Stimulated activated CD4-positive, alpha-beta T cell treated with anti-CD3 and anti-CD28 coated beads, Interleukin-15, amount 100 ng/mL, for 48 hours (primary cell): ENCODE data around the gene SLC29A3.

Source experiments
- DNase-seq, 2 donors: peaks; one replicate each; pipeline ENCODE4 v3.0.0-alpha.2; 2020; ENCODE audit warnings: low read depth in 2 of 2

SLC29A3 gene

GRCh38 chr10:71321386-71321785 is 2.3 kb downstream of the SLC29A3 start:
- no peak for DNase-seq

GRCh38 chr10:71323407-71323806 is 4.3 kb downstream of the SLC29A3 start:
- no peak for DNase-seq

DNA sequence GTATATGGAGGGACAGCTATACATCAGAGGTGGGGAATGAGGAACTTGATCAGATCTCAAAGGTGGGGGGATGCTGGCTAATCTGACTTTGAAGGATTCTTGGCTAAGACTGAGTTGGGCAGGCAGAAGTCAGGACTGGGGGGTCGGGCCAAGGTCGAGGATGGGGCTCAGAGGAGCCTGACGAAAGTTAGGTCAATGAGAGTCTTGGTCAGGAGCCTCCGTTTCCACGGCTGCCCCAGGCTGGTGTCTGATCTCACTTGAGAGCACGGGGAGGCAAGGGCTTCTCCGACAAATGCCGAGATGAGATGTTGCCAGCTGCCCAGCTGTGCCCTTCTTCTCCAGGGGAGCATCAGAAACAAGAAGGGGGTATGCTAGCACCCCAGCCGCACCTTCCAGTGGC is 5.7 kb downstream of the SLC29A3 start:
- no peak for DNase-seq

- no peak for DNase-seq
These were observed 6.2 kb downstream of the SLC29A3 start for GRCh38 chr10:71325267-71325666.

- DNase-seq, result no peak
These were observed 7.4 kb downstream of the SLC29A3 start for GRCh38 chr10:71326464-71326881.

GRCh38 chr10:71330789-71331404 is 11.8 kb downstream of the SLC29A3 start:
- DNase-seq, result no peak

DNA sequence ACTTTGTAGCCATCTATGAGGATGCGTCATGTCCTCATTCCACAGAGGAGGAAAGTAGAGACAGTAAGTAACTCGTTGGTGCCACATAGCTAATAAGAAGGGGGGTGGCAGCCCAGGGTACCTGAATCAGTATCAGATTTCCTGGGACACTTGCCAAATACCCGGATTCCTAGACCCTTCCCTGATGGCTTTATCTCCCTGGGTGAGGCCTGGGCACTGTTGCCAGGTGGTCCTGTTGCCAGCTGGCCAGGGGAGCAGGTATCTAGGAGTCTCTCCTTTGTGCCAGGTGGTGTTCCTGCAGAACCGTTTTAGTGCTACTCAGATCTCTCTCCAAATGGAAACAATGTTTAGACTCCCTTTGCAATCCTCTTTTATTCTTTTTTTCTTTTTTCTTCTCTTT is 12.7 kb downstream of the SLC29A3 start:
- no peak for DNase-seq

DNA sequence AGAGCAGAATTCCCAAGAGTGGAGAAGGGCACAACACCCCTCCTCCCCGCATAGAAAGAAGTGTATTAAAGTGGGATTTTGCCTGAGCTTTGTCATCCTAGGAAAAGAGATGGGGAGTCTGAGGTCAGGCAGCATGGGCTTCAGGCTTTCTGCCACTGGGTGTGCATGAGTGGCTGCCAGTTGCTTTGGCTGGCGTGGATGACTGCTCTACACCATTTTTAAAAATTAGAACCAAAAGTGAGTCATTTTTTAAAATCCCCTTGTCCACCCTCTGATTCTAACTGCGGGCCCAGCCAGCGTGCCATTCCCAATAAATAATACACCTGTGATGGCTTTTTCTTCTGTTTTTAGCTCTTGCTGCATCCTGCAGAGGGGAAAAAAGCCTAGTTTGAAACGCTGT is 13.4 kb downstream of the SLC29A3 start:
- no peak for DNase-seq

DNA sequence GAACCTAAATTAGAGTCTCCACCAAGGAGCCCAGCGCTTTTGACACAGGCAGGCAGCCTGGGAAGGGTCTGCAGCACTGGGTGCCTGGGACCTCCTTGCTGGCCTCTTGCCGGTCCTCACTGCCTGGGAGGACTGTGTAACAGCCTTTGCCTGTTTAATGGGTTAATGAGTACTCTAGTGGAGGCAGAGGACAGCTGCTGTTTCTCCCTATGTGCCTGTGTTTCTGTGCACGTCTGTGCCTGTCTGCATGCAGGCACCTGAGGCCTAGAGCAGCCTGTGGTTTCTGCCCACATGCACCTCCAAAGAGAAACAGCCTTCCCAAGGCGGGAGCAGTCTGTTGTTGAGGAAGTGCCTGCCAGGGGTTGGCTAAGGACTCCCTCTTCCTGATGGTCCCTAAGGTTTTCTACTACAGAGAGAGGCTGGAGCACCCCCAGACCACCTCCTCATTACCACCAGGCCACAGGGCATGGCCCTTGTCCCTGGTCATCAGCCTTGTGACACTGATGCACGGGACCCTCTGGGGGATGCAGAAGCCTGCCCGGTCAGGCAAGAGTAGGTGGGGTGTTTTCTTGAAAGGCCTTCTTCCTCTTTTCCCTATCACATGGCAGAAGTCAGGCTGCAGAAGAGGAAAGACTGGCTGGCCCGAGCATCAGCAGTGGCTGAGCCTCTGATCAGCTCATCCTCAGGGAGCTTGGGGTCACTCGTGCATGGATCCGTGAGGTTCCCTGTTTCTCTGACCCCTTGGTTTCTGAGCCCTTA is 14.2 kb downstream of the SLC29A3 start:
- DNase-seq, result no peak

DNA sequence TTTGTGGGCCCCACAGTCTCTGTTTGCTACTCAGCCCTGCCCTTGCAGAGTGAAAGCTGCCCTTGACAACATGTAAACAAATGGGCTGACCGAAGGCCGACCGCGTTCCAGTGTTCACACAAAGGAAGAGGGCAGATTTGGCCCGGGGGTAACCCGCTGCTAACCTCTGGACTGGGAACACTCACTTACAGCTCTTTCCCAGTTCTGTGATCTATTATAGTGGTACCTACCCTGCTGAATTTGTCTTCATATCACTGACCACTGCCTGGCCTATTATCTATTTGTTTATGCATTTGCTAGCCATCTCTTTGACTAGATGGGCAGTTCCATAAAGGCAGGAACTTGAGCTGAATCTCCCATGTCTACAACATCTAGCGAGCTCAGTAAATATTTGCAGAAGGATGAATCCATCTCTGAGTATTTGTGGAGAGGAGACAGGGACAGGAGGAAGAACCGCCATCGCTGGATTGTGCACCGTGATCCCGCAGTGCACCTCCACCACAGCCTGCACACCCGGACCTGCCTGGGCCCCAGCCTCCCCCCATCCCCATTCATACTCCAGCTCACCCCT is 15.2 kb downstream of the SLC29A3 start:
- no peak for DNase-seq

DNA sequence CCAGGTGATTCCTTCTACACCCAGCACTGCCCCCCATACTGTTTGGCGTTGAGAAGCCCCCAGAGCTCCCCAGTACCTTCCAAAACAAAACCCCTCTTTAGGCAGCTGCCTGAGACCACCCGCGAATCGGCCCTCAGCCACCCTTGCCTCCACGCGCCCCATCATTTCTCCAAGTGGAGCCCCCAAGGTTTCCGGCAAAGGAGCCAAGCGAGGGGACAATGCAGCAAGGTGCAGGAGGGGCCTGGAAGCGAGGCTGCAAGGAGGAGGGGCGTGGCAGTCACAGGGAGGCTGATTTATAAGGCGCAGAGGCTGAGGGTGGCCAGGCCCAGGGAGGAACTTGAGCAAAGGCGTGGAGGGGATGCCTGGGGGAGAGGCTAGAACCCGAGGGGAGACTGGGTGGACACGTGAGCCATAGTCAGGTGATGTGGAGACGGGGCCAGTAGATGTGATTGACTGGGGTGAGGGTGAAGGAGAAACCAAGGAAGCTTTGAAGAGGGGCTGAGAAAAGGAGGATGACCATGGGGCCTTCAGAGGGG is 16.2 kb downstream of the SLC29A3 start:
- DNase-seq, result no peak

DNA sequence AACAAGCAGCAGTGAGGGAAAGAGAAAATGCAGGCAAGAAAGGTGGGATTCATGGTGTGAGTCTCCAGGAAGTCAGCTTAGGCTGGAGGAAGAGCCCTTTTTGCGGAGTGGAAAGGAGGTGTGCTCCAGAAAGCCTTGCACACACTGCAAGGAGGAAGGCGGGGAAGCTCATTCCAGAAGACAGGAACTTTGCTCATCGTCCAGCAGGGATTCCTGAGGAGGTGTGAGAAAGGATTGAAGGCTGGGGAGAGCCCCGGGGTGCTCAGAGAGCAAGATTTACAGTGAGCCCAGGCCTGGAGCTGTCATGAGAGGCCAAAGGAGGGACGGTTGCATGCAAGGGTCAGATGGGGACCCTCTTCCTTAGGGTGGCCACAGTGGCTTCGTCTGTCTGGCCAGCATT is 17.6 kb downstream of the SLC29A3 start:
- no peak for DNase-seq

- DNase-seq, result no peak
These were observed 18.2 kb downstream of the SLC29A3 start for GRCh38 chr10:71337219-71337701.

- no peak for DNase-seq
These were observed 19.9 kb downstream of the SLC29A3 start for GRCh38 chr10:71338728-71339495.

DNA sequence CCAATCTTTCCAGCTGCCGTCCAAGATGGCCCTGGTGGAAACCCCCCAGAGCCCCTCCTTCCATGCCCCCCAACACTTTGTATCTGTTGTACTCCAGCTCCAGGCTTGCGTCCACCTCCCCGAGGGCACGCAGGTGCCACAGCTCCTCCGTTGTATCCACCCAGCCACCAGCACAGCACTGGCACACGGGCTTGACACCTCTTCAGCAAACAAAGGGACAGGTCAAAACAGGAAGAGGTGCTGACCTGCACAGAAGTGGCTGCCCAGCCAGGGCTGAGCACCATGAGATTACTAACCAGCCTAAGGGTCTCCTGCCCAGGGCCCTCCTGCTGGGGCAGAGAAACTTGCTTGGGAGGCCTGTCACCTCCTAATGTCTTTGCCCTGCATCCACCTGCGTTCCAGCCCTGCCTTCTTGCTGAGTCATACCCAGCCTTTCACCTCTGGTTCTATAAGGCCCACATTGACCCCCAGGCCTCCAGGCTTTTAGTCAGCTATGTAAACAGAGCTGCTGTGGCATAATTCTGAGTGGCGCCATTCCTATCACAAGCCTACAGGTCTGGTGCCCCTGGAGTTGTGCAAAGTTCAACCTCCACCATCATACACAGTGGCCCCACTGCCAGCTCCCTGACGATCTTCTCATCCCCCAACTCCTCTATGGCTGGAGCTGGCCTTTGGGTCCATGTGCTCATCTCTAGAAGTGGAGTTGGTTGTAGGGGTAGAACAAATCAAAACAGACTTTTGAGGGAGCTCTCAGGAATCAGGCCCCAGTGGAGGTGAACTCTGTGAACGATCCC is 20.9 kb downstream of the SLC29A3 start:
- no peak for DNase-seq

DNA sequence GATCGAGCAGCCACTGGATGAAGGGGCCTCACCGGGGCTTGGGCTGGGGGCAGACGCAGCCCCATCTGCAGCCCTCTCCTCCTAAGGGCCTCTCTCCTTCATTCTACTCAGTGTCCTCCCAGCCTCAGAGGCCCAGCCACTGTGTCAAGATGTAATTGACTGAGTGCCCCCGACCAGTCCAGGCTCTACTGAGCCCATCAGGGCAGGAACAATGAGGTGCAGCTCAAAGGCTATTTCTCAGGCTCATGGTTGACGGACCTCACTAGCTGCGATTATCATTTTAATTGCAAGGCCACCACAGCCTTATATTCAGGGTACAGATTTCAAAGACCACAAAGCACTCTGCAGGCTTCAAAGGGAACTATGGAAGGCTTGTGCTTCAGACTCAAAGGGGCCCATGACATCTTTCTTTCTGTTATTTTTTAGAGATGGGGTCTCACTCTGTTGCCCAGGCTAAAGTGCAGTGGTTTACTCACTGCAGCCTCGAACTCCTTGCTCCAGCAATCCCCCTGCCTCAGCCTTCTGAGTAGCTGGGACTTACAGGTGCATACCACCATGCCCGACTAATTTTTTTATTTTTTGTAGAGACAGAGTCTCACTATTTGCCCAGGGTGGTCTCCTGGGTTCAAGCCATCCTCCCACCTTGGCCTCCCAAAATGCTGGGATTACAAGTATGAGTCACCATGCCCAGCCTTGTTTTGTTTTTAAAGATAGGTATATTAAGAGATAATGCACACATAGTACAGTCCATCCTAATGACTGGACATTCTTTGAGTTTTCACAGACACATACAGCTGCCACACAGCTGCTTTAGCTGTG is 23.7 kb downstream of the SLC29A3 start:
- DNase-seq, result no peak

DNA sequence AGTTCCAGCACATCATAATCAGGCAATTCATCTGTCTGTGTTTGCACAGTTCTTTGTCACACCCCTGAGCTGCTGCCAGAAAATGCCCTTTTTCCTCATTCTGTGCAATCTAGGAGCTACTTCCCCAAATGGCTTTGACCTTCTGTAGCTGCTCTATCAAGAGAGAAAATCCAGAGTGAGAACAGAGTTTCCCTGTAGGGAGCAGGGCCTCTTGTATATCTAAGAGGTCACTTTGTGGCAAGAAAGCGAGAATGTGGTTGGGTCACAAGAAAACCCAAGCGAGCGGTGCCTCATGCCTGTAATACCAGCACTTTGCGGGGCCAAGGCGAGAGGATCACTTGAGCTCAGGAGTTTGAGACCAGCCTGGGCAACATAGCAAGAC is 24.3 kb downstream of the SLC29A3 start:
- DNase-seq, result no peak

DNA sequence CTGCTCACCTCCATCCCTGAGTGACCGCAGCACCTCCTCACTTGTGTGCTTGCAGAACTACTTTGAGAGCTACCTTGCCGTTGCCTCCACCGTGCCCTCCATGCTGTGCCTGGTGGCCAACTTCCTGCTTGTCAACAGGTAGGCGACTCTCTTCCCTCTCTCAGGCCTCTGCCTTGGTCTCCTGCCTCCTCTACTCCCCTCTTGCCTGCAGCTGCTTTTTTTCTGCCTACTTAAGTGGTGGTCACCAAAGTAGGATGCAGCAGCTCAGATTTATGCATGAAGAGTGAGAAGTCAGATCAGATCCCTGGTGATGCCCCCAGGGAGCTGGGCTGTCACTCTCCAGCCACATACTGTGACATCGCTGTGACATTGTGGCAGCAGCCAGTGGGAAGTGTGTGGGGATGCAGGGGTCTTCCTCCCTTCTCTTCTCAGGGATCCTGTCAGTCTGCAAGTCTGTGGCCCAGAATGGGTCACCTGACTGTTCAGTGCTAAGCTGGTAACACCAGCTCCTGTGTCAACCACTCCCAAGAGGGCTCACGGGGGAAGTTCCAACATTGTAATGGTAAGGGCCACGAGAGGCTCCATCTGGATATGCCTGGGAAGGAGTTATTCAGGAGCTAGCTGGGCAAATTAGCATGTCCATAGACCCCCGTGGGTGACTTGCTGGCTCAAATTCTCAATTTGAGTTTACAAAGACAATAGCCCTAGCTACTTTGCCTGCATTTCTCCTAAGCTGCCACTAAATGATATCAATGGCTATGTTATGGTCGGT is 25.3 kb downstream of the SLC29A3 start:
- DNase-seq, result no peak

DNA sequence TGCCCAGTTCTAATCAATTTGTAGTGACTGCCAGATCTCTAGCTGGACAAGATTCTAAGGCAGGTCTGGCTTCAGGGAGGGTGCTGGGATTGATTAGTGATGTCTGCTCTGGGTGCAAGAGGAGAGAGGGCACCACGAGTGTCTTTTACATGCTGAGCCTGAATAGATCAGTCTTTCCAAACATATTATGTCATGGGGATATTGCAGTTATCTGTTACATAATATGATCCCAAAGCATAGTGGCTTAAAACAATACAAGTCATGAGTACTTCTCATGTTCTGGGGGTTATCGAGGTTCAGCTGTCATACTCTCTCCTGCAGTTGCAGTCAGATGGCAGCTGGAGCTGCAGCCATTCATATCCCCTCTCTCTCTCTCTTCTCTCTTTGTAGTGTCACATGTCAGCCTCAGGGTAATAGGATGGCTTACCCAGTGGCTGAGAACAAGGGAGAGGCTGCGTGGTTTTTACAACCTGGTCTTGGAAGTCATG is 26.0 kb downstream of the SLC29A3 start:
- no peak for DNase-seq
